ENCODE results near the gene SIRT5.

The SIRT5 gene

DNA sequence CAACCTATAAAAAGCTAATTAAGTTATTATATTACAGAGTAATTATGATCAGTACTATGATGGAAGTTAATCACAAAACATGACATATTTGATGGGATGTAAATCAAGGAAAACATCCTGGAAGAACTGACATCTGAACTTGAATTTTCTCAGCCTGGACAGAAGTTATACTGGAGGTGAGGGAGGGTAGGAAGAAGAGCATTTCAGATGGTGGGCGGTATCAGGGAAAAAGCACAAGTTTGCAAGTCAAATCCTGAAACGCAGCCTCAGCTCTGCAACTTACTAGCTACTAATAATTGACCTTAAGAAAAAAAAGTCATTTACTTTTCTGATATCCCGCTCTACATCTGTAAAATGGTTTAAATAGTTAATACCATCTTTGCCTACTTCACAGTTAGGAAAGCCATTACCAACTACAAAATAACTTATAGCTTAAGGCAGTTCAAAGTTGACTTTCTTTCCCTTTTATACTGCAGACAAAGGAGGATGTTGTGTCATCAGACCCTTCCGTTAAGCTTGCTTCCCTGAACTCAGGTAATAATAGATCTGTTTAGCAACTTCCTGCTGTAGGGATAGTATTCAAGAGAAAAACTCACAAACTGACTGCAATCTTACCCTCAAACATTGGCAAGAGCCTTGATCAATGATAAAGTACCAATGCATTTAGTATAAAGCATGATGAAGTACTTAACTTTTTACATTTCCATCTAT is 61.7 kb downstream of the SIRT5 start:
- no peak for DNase-seq (ENCODE audit: low read depth)

DNA sequence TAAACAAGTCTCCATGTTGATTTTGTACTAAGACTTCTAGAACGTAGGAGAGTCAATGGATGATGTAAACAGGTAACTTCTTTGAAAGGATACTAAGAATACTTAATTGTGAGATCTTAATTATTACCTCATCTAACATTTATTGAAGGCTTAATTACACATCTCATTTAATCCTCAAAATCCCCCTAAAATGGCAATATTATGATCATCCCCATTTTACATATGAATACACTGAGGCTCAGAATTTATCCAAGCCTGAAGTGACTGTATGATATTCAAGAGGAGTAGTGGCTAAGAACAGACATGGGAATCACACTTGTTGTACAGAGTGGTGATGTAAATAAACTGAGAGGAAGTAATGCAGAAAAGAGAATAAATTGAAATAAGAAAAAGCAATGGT is 63.6 kb downstream of the SIRT5 start:
- no peak for DNase-seq (ENCODE audit: low read depth)

DNA sequence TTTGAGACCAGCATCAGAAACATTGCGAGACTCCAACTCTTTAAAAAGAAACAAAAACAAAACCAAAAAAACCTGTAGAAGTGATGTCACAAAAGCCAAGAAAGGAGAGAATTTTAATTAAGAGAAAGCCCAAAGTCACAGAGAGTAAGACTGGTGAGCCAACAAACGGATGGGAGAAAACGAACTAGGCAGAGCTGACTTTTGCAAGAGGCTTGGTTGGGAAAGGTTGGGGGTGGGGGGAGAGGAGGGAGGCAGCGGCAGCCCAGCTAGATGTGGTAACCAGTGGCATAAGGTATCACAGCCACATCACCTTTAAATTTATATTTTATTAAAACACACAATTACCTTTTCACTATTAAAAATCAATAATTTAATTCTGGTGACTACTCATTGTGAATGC is 64.2 kb downstream of the SIRT5 start:
- DNase-seq (ENCODE audit: low read depth), result no peak

DNA sequence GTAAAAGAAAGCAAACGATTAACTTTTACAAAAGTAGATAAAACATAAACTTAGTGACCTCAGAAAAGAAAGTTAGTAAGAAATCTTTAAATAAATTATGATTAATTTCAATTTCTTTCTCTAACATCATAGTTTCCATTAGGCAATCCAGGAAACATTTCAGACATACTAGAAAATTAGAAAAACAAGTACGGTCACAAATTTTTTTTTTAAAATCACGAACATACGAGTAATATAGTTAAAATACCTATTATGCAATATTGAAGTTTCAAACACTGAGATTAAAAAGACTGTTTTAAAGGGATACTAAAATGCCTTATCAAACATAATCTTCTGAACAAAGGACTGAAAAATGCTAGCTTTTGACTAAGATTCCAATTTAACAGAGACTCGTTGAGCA is 66.9 kb downstream of the SIRT5 start:
- no peak for DNase-seq (ENCODE audit: low read depth)

DNA sequence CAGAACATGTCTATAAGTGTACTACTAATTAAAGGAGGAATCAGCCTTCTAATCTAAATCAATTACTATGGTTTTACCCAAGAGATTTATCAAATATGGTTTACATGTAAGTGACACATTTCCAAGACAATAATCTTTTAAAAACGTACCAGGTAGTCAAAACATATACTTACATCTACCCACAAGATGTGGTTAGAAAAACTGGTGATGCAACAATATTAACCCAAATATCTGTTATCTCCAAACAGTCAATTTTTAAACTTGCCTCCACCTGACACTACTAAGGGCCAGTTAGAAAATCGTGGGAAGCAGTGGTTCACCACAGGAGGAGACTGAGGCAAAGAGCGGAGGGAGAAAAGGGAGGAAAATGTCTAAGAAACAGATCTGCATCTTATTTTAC is 68.7 kb downstream of the SIRT5 start:
- no peak for DNase-seq (ENCODE audit: low read depth)

DNA sequence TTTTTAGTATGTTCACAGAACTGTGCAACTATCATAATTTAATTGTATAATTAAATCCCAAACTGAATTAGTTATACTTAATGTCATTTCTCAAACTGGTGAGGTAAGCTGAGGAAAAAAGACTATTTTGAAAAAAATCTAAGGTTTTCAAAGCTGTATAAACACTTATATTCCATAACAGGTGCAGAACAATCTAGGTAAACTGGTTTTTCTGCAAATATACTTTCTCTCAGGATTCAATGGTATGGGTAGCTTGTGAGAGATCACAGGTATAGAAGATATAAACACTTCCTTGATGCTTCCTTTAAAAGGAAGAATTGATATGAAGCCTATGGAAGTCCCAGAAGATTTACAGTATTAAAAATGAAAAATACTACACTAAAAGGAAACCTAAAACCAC is 74.4 kb downstream of the SIRT5 start:
- no peak for DNase-seq (ENCODE audit: low read depth)

DNA sequence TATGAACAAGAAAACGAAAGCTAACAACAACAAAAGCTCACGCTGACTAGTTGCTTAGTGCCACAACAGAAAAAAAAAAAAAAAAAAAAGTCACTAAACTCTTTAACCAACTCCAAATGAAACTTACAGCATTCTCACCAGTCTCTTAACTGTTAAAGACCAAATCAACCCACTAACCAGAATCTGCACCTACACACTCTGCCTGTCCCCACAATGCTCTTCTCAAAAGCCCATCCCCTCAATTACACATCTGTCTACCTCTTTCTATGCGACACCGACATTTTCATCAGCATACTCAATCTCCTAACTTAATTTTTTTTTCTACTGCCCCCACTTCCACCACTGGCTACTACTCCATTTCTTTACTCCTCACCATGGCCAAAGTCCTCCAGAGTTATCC is 75.0 kb downstream of the SIRT5 start:
- DNase-seq (ENCODE audit: low read depth), result no peak

DNA sequence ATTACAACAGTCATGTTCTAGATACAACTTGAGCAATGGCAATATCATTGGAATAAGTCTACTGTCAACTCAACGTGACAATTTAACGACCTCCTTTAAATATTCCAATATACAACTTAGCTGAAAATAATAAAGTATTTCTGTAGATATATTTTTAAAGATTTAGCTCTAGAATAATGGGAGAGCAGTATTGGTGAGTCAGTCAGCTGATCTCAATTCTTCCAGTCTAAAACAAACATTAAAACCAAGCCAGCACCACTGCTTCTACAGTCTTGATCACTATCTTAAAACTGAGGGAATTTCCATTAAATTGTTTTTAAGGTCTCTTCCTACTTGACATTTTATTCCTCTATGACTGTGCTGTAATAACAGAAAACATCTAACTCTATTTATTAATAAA is 78.9 kb downstream of the SIRT5 start:
- DNase-seq (ENCODE audit: low read depth), result peak; percentile 14

DNA sequence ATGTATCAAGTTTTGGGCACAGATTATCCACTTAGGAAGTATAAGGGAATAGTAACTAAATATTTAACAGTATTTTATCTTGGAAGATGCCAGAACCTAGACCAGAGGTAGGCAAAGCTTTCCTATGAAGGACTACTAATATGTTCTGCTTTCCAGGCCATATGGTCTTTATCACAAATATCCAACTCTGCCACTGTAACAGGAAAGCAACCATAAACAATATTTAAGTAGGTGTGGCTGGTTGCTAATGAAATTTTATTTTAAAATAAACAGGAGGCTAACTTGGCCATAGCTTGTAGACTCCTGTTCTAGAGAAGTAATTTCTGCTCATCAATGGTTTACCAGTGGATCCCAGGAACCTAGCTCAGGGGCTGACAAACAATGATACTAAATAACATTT is 80.1 kb downstream of the SIRT5 start:
- no peak for DNase-seq (ENCODE audit: low read depth)

DNA sequence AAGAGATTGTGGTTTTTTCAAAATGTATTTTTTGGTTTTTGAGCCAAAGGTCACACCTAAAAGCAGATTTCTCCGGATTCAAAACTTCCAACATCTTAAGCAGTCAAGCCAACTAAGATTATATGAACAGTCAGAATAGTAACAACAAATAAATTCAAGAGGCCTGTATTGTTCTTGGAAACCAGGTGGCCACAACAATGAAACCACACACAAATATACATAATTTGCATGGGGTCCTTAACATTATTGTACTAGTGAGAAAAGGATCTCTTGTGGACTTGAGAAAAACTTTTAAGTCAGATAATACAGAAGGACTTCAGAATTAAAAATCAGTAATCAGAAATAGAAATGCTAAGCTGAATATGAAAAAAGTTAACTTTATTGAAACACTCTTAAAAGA is 81.3 kb downstream of the SIRT5 start:
- no peak for DNase-seq (ENCODE audit: low read depth)

DNA sequence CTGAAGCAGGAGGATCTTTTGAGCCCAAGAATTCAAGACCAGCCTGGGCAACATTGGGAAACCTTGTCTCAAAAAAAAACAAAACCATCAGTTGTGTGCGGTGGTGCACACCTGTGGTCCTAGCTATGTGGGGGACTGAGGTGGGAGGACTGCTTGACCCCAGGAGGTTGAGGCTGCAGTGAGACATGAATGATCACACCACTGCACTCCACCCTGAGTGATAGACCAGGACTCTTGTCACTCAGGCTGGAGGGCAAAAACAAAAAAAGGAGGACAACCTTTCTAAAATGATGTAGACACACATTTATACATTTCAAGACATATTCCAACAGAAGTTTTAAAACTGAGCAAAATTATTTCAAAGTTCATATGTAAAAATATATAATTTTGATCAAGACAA is 85.9 kb downstream of the SIRT5 start:
- no peak for DNase-seq (ENCODE audit: low read depth)

DNA sequence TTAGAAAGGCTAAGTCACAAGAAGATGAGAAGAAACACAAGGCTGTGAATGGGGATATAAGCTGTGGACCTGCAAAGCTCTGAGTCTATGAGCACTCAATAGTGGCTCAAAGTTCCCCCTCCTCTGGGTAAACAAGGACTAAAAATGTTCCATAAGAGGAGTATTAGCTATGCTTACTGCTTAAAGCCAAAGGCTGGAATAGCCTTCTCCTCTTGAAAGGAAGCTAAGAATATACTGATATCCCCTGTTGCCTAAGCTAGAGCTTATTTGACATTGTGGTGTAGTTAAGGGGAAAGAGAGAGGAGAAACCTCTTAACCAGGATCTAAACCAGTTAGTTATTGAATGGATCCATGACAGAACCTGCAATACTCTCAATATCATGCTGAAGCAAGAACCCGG is 86.5 kb downstream of the SIRT5 start:
- DNase-seq (ENCODE audit: low read depth), result no peak

DNA sequence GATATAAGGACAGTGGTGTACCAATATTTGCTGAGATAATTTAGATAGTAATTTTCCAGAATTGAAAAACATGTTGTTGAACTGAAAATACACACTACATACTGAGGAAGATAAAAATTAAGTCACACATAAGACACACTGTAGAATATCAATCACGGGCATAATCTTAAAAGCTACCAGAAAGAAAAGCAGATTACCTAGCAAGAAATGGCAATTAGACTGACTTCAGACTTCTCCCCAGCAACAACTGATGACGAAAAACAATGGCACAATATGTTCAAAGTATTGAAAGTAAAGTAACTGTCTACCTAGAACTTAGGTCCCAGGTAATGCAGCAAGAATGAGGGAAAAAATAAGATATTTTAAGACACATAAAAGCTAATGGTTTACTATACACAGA is 87.2 kb downstream of the SIRT5 start:
- no peak for DNase-seq (ENCODE audit: low read depth)

DNA sequence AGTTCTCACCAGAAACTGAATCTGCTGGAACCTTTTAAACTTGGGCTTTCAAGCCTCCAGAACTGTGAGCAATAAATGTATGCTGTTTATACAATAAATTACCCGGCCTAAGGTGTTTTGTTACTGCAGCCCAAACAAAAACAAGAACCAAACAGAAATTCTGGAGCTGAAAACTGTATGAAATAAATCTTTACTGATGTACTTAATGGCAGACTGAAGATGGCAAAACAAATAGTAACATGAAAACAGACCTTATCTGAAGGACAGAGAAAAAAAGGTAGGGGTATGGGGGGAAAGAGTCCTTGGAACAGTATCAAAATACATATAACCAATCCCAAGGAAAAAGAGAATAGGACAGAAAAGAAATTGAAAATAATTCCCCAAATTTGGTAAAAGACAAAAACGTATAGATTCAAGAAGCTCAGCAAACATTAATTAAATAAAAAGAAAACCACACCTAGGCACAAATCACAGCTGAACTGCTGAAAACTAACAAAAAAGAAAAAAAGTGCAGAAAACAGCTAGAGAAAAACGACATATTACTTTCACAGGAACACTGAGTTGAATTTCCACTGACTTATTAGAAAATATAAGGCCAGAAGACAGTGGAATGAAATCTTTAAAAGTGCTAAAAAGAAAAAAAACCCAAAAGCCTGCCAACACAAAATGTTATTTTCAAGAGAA is 88.4 kb downstream of the SIRT5 start:
- DNase-seq (ENCODE audit: low read depth), result no peak

DNA sequence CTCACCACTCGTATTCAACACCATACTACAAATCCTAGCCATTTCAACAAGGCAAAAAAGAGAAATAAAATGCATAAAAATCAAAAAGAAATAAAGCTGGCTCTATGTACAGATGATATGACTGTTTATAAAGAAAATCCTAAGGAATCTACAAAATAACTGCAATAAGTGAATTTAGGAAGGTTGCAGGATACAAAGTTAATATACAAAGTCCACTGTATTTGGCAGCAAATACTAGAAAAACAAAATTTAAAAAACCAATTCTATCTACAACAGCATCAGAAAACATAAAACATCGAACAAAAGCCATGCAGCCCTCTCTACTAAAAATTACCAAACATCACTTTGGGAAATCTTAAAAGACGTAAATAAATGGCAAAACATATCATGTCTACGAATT is 89.6 kb downstream of the SIRT5 start:
- DNase-seq (ENCODE audit: low read depth), result no peak

Data from non-pigmented ciliary epithelial cell (primary cell).